PC-9 (cell line): ENCODE results near the gene KIF1C. TPM values are rescaled to one million over a fixed set of nuclear protein-coding genes. Genes with fewer than 3 reads are reported as not detected.
A peak's percentile ranks its signal among the peaks of the same experiment; 100 is the strongest.

ENCODE experiments used
- BruUV-seq: library from RNA; stranded (reverse); fragments of 400-500 nt; replicated peaks from 2 replicates; lab custom pipeline; 2021; lab: Mats Ljungman, UMichigan
- CTCF ChIA-PET: fragments of 300-600 bp; sonication (Branson Sonifier 250); formaldehyde crosslinking; loops from one replicate; lab custom pipeline; 2022; ENCODE audit warnings: antibody characterized with exemption; lab: Charles Lee
- POLR2A ChIA-PET: fragments of 300-600 bp; sonication (Branson Sonifier 250); formaldehyde crosslinking; loops from one replicate; lab custom pipeline; 2022; ENCODE audit warnings: antibody characterized with exemption; ENCODE audit not compliant: unreplicated experiment; lab: Charles Lee
- DNase-seq, 2 experiments: peaks; one replicate each; pipeline versions ENCODE4 v3.0.0 to v3.0.0-alpha.2; 2015 to 2022; ENCODE audit warnings: mixed read lengths in 1 of 2
- H2AFZ ChIP-seq: fragments of 200-600 bp; sonication (generic); 2 replicates; pipeline ENCODE4 v1.8.1; 2017; ENCODE audit warnings: antibody characterized with exemption
- H3F3A ChIP-seq: fragments of 200-600 bp; sonication (generic); 2 replicates; pipeline ENCODE4 v1.8.1; 2017; ENCODE audit warnings: antibody characterized with exemption, mild to moderate bottlenecking, low read depth; ENCODE audit not compliant: insufficient read depth
- H3K27ac ChIP-seq: fragments of 200-600 bp; sonication (generic); 2 replicates; pipeline ENCODE4 v1.6.1; 2016; ENCODE audit warnings: mixed run types
- H3K27me3 ChIP-seq: fragments of 200-600 bp; sonication (generic); 2 replicates; pipeline ENCODE4 v1.6.1; 2016; ENCODE audit warnings: low read depth, mixed run types; ENCODE audit not compliant: insufficient read depth
- H3K36me3 ChIP-seq: fragments of 200-600 bp; sonication (generic); 2 replicates; pipeline ENCODE4 v1.6.1; 2016; ENCODE audit warnings: low read depth, mixed run types
- H3K4me1 ChIP-seq: fragments of 200-600 bp; sonication (generic); replicated peaks from 2 replicates; pipeline ENCODE4 v1.6.1; 2016; ENCODE audit warnings: mixed run types; ENCODE audit not compliant: insufficient read depth
- H3K4me2 ChIP-seq: fragments of 200-600 bp; sonication (generic); 2 replicates; pipeline ENCODE4 v1.6.1; 2017; ENCODE audit warnings: mixed run types
- H3K4me3 ChIP-seq: fragments of 200-600 bp; sonication (generic); 2 replicates; pipeline ENCODE4 v1.6.1; 2016; ENCODE audit warnings: mixed run types
- H3K79me2 ChIP-seq: fragments of 200-600 bp; sonication (generic); 2 replicates; pipeline ENCODE4 v1.6.1; 2017; ENCODE audit warnings: low read depth, mixed run types
- H3K9me2 ChIP-seq: fragments of 200-600 bp; sonication (generic); 2 replicates; pipeline ENCODE4 v1.8.1; 2017; ENCODE audit warnings: mild to moderate bottlenecking; ENCODE audit not compliant: insufficient read depth
- H3K9me3 ChIP-seq: fragments of 200-600 bp; sonication (generic); 2 replicates; pipeline ENCODE4 v1.8.1; 2016; ENCODE audit warnings: low read depth; ENCODE audit not compliant: insufficient read depth
- H4K20me1 ChIP-seq: fragments of 200-600 bp; sonication (generic); 2 replicates; pipeline ENCODE4 v1.8.1; 2017; ENCODE audit not compliant: insufficient read depth
- CTCF ChIP-seq: fragments of 200-600 bp; sonication (generic); conservative IDR thresholded peaks from 2 replicates; pipeline ENCODE4 v1.6.1; 2017; ENCODE audit warnings: mixed run types, antibody characterized with exemption, mild to moderate bottlenecking, moderate library complexity
- EZH2 ChIP-seq: fragments of 200-600 bp; sonication (generic); IDR thresholded peaks from 2 replicates; pipeline ENCODE4 v1.8.0; 2017; ENCODE audit warnings: antibody characterized with exemption, low read depth
- intact Hi-C: fragments of 100-400 bp; cut with micrococcal nuclease; formaldehyde crosslinking; loops from one replicate; pipeline ENCODE4 v1.10.0; 2022; ENCODE audit not compliant: unreplicated experiment
- total RNA-seq: library from RNA; stranded (reverse); gene quantifications from 2 replicates; pipeline ENCODE4 v1.2.3, GENCODE V29; 2021

Gene KIF1C
- total RNA-seq, 1 experiment from 2014 or later, result 215 TPM

GRCh38 chr17:5034651-5035050 is 36.9 kb downstream of the KIF1C start:
- Histone ChIP-seq H3K9me3 (no peaks in the 10 kb centered on the region), H3K4me1 (0 out of 2 replicates have a peak, but pooled peaks cover 3% of the 10 kb centered on the region), H3K4me3 (no peak overlapping the region), H3F3A (no peaks in the 10 kb centered on the region; the same call in 1 of the 2 replicates), H3K36me3 (no peaks in the 10 kb centered on the region), H3K27me3 (peaks cover 3% of the 10 kb centered on the region; the same call in 1 of the 2 replicates), H4K20me1 (no peaks in the 10 kb centered on the region), H3K4me2 (peak overlapping the region; percentile 70), H3K27ac (no peak overlapping the region), H3K79me2 (no peaks in the 10 kb centered on the region), H2AFZ (no peak overlapping the region), H3K9me2 (no peaks in the 10 kb centered on the region)
- intact Hi-C loops, result no loop called here
- BruUV-seq, result no TSS peak
- CTCF ChIA-PET, result interaction anchor here (0.5 kb wide), 2 partner anchors 28 to 109 kb away, joined by 4 to 18 read pairs; no protein-coding TSS in a partner anchor
- POLR2A ChIA-PET, result no interaction called here
- TF ChIP-seq CTCF, result no peak
- no peak for TF ChIP-seq EZH2
- DNase-seq, result no peak

- intact Hi-C loops, result no loop called here
- Histone ChIP-seq H3K4me1 (0 out of 2 replicates have a peak, but pooled peaks cover 3% of the 10 kb centered on the region), H3K9me3 (no peaks in the 10 kb centered on the region), H3K27ac (no peak within 1 kb of the TSS), H4K20me1 (no peaks in the 10 kb centered on the region), H3K36me3 (no peaks in the 10 kb centered on the region), H3K4me3 (peak within 1 kb of the TSS; percentile 38; the same call in 1 of the 2 replicates), H3K27me3 (peaks cover 3% of the 10 kb centered on the region; the same call in 1 of the 2 replicates), H2AFZ (peak within 1 kb of the TSS; percentile 76), H3K9me2 (no peaks in the 10 kb centered on the region), H3K79me2 (no peaks in the 10 kb centered on the region), H3F3A (no peaks in the 10 kb centered on the region; the same call in 1 of the 2 replicates), H3K4me2 (peak within 1 kb of the TSS; percentile 70)
- DNase-seq, result no peak
- TF ChIP-seq EZH2 (no peak), CTCF (no peak)
- ChIA-PET POLR2A (interaction anchor here (0.6 kb wide), 2 partner anchors 12 to 125 kb away, joined by 4 to 16 read pairs; no protein-coding TSS in a partner anchor), CTCF (interaction anchor here (0.6 kb wide), 2 partner anchors 26 to 1833 kb away, joined by 3 to 7 read pairs; no protein-coding TSS in a partner anchor)
- BruUV-seq, result no TSS peak
Observed at GRCh38 chr17:5035315-5035714, 37.6 kb downstream of the KIF1C start, which contains the start of gene SLC52A1. Gene SLC52A1 (minus strand): TSS chr17:5035426. CDS start chr17:5034606, 820 bp downstream.

GRCh38 chr17:5042157-5043022 is 44.6 kb downstream of the KIF1C start:
- no peak for TF ChIP-seq CTCF
- TF ChIP-seq EZH2, result no peak
- no peak for DNase-seq
- H2AFZ ChIP-seq, result no peak overlapping the region
- H3K4me1 ChIP-seq, result peaks cover 13% of the 10 kb centered on the region
- no peaks in the 10 kb centered on the region for H3K27me3 ChIP-seq
- no peaks in the 10 kb centered on the region for H3K9me2 ChIP-seq
- no peaks in the 10 kb centered on the region for H3K9me3 ChIP-seq
- POLR2A ChIA-PET, result no interaction called here
- H3K4me2 ChIP-seq, result no peak overlapping the region
- H3F3A ChIP-seq, result no peaks in the 10 kb centered on the region
- no peaks in the 10 kb centered on the region for H3K36me3 ChIP-seq
- CTCF ChIA-PET, result no interaction called here
- H4K20me1 ChIP-seq, result no peaks in the 10 kb centered on the region
- H3K27ac ChIP-seq, result no peak overlapping the region
- no TSS peak for BruUV-seq
- no peaks in the 10 kb centered on the region for H3K79me2 ChIP-seq
- H3K4me3 ChIP-seq, result no peak overlapping the region
- intact Hi-C loops, result no loop called here
